NCI-H1694 (cell line): ENCODE data around the gene KLF13.

Experiments used
- DNase-seq: peaks from one replicate; lab custom pipeline; 2025; lab: John Stamatoyannopoulos, UW

KLF13 gene

DNA sequence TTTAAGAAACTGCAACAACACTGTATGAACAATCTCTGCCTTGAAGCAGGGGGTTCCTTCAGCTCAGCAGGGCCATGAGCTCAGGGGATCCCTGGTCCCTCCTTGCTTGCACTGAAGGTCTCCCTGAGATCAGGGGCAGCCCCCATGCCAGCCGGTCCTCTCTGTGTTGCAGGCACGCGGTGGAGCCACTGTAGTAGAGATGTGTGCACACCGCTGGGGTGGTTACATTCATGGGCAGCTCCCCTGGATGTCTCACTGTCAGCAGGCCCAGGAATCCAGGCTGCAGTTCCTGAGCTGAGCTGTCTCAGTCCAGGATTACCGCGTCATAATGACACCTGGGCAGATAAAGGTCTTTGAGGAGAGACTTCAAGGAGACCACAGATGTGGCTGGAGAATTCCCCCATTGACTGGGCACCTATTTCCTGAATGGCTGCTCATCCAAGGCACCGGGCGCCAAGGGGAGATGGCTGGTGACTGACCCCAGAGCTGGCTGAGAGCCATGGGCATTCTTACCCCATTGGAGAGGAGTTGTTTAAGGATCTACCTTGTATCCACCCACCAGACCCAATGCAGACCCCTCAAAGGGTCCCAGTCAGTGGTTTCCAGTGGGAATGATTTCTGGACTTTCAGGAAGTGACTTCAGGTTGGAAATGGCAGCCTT lies 10.4 kb upstream of the KLF13 start:
- DNase-seq, result no peak

DNA sequence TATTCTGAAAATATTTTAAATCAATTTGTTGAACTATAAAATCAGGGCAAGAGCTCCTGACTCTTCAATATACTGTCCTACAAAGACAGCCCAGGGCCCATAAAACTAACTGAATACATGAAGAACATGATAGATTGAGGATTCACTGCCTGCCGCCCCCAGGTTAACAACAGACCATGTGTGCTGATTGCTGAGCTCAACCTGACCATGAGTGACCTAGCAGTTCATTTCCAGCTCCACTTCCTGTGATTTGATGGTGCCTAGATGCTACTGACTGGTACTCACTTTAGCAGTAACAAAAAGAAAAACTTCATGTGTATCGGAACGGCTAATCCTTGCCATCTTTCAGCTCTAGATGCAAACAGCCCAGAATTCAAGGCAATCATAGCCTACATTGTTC lies 9.6 kb upstream of the KLF13 start:
- no peak for DNase-seq

DNA sequence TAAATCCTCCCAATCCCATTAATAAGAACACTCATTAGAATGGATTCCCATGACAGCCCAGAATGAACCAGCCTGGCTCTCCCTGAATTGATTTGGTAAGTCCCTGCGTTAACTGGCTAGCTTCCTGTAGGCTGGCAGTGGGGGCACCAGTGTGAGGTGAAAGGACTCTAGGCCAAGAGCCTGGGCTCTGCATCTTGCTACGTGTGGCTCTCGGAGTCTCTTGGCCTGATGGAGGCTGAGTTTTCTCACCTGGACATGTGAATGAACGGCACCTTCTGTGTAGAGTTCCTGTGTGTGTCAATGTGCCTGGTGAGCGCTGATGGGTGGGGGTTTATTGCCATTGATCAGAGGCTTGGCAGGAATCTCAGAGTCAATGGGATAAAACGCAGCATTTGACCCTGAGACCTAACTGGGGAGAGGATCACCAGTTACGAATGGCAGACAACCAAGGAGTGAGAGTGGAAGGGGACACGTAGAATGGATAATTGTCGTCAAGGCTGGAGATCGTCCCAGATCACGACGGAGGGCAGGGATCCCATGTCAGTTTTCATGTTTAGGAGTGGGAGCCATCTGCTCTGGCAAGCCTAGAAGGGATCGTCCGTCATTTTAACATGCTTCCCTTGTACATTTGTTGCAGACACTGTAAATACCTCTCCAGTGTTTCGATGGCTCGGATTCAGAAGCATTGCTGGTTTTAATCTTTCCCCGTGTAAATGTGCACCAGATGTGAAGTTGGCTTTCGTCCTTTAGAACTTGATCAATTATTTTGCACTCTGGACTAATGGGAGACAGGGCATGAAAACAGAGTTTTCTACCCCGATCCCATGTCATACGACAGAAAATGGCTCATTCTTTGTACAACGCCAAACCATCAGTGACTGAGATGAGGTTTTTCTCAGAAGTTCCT lies 9.0 kb upstream of the KLF13 start:
- no peak for DNase-seq

DNA sequence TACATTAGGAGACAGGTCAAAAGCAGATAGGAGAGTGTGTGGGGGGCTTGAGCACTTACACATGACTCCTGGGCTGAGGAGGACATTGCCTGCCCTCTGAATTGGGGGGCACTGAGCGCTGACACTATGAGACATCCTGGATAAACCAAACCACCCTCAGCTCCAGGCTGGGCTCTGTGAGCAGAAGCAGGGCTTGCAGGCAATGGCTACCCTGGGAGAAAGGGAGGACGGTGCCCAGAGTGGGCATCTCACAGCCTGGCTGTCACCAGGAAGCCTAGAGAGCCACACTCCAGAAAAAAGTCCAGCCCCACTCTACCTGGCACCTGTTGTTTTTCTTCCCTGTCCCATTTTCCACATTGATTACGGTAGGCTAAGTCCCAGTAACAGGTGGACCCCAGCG lies 8.2 kb upstream of the KLF13 start:
- DNase-seq, result no peak

DNA sequence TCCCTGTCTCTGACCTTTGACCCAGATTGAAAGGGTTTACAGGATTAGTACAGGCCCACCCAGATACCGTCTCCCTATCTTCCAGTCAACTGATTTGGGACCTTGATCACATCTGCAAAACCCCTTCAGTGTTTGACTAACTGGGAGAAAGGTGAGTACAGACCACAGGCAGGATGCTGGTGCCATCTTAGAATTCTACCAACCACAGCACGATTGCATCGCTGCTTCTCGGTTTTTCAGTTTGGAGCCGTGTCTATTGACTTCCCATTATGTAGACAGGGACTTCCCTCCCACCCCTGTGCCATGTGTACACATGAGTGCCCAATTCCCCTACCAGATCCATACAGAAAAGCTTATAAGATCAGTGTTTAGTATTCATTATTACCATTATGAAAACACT lies 6.6 kb upstream of the KLF13 start:
- no peak for DNase-seq

DNA sequence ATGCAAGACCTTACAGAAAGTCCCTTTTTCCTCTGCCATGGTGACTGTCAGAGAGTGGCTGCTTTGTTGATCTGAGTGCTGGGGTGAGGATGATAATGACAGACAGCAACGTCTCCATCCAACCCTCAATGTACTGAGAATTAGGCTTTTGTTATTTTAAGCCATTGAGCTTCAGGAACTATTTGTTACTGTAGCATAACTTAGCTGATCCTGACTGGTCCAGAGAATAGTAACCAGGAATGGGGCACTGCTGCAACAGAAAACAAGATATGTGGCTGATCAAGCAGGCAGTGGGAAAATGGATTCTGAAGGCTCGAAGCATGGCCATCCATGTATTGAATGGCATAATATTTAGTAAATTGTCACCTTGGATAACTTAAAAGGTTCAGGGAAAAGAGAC lies 5.2 kb upstream of the KLF13 start:
- no peak for DNase-seq

DNA sequence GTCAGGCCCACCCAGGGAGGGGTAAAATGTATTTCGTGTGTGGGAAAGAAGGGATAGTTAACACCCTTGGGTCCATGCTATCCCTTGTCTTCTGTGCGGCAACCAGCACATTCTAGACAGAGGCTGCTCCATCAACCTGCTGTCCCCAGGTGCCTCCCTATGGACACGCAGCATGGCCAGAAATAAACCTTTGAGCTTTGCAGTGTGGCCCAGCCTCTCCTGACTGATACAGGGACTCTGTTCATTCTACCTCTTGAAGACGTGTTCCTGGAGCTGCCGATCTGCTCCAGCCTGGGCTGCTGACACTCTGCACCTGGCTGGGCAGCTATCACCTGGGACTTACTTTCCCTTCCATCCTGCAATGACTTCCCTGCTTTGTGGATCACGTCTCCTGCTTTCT lies 4.1 kb upstream of the KLF13 start:
- no peak for DNase-seq

DNA sequence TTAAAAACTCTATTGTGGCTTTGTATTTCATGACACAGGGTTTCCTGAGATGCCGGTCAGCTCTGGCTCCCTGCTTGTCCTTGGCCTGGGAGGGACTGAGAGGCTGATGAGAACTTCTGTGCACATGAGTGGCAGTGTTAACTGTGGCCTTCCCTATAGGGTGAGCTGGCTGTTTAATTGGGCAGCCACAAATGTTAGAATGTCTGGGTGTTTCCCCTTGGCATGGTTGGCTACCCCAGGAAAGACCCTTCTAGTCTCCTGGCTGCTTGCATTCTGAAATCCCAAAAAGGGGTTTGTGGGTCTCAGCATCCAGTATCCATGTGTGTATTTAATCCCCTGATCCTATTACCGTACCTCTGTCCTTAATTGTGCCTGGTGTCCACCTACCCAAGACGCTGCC lies 3.0 kb upstream of the KLF13 start:
- no peak for DNase-seq

DNA sequence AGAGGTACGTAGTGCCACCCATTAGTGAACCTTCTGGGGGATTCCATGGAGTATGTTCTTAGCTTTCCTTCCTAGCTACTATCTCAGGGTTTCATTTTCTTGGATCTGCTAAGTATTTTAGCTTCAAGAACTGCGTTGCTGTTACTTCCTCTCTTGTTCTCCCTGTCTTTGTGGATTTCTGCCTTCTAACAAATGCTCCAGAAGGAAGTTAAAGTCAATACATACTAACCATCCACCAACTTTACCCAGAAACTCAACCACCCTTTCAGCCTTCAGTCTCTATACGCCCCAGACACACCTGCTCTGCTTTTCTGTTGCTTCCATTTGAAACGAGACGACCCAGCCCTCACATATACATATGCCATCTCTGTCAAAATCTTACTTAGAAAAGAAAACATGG lies 2.4 kb upstream of the KLF13 start:
- DNase-seq, result no peak

DNA sequence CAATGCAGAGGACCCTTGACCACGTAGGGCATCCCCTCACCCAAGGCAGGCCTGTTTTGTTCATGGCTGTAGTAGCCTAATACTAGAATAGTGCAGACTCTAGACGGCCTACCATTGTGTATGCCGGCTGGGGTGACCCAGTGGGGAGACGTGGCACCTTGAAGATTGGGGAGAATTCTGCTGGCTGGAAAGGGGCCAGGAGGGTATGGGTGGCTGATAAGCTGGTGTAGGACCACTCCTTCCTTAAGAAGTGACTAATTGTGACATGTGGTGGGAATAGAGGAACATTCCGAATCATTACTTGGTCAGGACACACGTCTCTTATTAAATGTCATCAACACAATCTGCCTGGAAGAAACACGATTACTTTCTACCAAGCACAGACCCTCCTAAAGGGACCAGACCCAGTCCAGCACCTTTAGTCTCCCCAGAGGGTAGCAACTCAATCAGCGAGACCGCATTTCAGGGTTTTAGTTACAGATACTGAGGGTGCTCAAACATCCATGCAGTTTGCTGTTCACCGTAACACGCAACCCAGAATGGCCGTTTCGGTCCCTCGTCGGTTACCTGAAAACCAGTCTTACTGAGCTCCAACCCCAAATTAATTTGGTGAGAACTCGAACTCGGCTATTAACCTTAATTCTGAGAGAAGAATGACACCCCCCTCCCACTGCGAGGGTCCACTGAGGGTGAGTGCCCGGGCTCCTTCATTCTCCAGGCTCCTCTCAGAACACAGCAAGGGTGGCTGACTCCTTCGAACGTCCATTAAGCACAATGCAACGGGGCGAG lies 1.6 kb upstream of the KLF13 start:
- no peak for DNase-seq

DNA sequence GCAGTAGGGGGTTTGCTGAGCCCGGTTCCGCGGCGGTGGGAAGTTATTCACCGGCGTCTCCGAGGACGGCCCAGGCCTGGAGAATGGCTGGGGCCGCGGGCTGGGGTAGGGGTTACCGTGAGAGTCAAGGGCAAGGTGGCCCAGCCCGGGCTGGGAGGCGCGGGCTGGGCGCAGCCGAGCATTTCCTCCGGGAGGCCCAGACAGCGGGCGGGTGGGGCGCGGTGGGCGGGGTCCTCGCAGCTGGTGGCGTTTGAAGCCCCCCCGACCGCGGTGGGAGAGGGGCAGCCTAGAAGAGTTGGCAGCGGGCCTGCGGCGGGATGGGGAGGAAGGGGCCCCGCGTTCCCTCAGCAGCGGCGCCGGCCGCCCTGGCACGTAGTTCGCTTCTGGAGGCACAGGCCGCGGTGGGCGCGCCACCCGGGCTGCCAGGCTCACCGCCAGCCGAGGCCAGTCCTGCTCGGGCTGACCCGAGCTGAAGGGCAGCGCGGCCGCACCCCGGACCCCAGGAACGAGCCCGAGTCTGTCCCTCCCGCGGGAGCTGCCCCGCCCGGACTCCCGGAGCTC lies 960 bp upstream of the KLF13 start:
- no peak for DNase-seq

DNA sequence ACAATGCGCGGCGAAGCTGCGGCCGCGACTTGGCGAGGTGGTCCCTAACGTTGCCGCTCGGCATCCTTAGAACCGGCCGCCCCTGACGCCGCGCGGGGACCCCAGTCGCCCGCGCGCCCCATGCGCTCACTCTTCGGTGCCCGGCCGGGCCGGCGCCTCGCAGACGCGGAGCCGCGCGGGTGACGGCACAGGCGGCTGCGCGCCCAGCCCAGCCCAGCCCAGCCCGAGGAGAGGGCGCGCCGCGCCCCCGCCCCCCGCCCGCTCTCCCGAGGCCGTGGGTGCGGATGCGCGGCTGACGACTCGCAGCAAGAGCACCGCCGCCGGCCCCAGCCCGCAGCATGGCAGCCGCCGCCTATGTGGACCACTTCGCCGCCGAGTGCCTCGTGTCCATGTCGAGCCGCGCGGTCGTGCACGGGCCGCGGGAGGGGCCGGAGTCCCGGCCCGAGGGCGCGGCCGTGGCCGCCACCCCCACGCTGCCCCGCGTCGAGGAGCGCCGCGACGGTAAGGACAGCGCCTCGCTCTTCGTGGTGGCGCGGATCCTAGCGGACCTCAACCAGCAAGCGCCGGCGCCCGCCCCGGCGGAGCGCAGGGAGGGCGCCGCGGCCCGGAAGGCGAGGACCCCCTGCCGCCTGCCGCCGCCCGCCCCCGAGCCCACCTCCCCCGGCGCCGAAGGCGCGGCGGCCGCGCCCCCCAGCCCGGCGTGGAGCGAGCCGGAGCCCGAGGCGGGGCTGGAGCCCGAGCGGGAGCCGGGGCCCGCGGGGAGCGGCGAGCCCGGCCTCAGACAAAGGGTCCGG lies 437 bp downstream of the KLF13 start:
- no peak for DNase-seq

DNA sequence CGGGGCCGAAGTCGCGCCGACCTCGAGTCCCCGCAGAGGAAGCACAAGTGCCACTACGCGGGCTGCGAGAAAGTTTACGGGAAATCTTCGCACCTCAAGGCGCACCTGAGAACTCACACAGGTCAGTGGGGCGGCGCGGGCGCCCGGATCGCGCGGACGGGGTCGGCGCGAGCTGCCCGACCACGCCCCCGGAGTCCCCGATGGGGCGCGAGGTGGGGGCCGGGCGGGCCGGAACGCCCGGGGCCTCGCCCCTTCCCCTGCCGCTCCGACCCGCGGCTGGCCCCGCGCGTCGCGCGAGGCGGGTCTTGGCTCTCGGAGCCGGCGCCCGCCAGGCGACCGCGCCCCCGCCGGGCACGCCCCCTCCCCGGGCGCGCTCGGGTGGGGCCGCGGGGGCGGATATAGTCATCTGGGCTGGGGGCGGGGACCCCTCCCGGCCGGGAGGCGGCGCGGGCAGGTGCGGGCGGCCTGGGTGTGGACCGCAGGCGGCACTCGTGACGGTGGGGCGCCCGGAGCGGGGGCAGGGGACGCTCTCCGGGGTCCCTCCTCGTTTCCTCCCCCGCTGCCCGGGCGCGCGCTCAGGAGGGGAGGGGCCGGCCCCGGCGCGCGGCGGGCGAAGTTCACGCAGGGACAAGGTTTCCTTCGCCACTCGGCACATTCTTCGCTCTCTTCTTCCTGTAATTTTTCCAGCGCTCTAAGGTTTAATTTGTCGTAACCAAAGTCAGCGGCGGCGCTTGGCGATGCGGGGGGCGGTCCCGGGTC lies 1.2 kb downstream of the KLF13 start:
- DNase-seq, result no peak

DNA sequence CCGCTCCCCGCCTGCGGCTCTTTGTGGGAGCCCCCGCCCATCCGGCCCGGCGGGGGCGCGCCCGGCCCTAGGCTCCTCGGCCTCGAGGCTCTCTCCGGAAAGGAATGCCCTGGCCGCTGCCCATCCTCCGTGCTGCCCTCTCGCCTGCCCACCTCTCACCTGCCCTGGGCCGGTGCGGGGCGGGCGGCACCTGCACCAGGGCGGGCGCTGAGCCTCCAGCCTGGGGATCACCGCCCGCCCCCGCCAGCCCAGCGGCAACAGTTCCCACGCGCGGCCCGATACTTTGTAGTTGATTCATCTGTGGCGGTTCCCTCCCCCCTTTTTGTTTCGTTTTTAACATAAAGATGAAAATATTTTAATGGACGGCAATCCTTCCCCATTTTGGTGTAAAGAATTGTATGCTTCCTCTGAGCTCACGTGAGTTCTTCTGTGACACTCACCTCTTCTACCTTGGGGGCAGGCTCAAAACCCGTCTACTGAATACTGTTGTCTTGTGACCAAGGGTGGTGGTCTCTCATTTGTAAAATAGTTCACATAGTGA lies 1.9 kb downstream of the KLF13 start:
- DNase-seq, result no peak

DNA sequence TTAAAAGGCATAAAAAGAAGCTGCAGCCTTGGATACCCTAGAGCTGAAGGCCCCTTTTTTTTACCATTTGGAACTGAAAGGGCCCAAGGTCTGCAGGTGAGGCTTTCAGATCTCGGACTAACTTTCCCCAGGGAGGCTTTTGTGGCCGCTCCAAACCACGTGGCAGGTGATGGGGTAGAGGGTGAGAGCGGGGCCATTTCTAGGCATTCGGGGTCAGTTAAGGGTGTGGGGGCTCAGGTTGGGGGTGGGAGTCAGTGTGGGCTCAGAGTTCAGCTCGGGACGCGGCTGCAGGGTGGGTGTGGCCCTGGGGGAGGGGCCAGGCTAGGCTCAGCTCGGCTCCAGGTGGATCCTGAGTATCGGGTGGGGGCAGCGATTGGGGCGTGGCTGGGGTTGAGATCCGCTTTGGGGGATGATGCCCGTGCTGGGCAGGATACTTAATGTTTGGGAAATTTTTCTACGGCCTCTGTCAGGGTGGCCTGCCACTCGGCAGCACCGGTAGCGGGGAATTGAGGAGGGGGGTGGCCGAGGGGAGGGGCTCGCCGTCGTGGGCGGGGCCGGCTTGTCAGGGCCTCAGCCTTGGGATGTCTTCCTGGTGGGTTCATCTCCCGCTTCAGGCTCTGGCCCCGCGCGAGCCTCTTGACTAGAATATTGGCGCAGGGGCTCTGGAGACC lies 2.5 kb downstream of the KLF13 start:
- DNase-seq, result no peak

DNA sequence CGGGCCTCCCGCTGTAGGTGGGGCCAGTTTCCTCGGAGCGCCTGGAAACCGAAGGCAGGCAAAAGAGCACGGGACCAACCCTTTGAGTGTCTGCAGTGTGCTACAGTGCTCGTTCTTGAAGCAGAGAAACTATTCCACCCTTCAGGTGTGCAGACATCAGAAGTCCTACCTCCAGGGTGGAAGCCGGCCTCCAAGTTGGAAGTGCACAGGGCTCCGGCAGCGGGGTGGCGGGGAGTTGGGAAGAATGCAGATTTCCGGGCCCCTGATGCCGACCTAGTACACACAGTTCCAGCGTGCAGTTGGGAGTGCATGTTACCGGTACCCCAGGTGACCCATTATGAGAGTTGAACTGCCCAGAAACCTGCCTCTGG lies 3.0 kb downstream of the KLF13 start:
- DNase-seq, result no peak

DNA sequence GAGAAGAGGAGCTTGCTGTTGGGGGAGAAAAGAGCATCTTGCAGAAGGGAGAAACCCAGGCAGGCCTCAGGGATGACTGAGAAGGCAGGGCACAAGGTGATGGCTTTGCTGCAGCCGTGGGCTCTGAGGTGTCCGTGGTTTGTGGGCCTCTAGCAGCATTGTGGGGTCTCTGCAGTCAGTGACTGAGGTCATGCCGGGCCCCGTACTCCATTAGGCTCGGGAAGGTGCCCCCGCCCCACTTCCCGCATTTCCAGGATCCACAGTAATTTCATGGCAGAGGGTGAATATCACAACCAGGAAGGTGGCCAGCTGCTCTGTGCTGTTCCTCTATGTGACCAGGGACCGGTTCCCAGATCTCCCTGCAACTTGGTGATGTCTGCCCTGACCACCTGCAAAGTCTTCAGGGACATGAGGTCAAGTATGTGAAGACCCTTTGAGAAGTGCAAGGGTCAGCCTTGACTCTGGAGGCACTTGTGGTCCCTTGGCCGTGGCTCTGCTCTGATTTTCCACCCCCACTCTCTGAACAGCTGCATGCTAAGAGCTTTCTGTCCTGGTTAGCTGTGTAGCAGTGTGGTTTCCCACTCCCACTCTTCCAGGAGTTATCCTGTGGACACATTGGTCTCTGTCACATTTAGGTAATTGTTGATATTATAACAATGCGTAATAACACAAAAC lies 3.6 kb downstream of the KLF13 start:
- no peak for DNase-seq

DNA sequence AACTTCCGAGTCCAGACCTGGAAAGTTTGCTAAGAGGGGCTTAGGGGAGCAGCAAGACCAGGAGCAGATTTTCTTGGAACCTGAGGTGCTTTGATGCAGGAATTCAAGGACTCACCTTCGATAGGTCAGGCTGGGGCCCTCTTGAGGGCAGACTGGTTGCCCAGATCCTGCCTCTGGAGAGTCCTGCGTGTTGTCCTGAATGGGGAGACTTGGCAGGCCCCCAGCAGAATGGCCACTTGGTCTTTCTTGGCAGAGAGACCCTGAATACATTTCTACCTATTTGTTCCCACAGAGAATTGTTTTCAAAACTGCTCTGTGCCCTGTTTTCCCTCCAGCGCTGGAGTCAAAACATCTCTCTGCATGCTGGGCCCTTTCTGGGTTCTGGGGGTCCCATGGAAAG lies 4.2 kb downstream of the KLF13 start:
- no peak for DNase-seq

DNA sequence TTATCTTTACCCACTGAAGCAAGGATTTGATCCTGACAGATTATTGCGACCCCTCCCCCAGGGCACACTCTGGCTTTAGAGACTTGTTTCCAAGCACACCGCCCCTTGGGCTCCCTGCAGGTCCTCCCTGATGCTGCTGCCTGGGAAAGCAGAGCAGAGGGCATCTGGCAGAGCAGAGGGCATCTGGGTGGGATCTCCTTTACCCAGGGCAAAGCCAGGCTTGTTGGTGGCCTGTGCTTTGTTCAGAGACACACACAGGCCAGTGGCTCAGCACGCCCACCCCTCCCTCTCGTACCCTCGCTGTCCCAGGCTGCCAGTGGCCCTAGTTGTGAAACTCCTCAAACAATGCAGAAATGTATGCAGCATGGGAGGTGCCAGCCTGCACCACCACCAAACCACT lies 4.8 kb downstream of the KLF13 start:
- DNase-seq, result no peak
